Adipocyte (in vitro differentiated cells): Measurements from ENCODE around the gene PTPRN.

Source experiments
- DNase-seq: peaks from one replicate; pipeline ENCODE4 v3.0.0-alpha.2; 2015; ENCODE audit warnings: low read depth
- H3K27me3 ChIP-seq: replicated peaks from 2 replicates; pipeline ENCODE4 v1.7.0; 2013; ENCODE audit warnings: mild to moderate bottlenecking, low read length, moderate library complexity; ENCODE audit not compliant: control insufficient read depth, insufficient read depth
- H3K36me3 ChIP-seq: 2 replicates; pipeline ENCODE4 v1.7.0; 2013; ENCODE audit warnings: low read length, mild to moderate bottlenecking, moderate library complexity; ENCODE audit not compliant: control insufficient read depth, insufficient read depth, severe bottlenecking
- H3K4me1 ChIP-seq: 2 replicates; pipeline ENCODE4 v1.7.0; 2013; ENCODE audit warnings: mild to moderate bottlenecking, low read length, moderate library complexity; ENCODE audit not compliant: control insufficient read depth, insufficient read depth
- H3K4me3 ChIP-seq: 2 replicates; pipeline ENCODE4 v1.7.0; 2013; ENCODE audit warnings: mild to moderate bottlenecking, low read length, moderate library complexity
- H3K9ac ChIP-seq: 2 replicates; pipeline ENCODE4 v1.7.0; 2013; ENCODE audit warnings: mild to moderate bottlenecking, low read length, moderate library complexity
- H3K9me3 ChIP-seq: 2 replicates; pipeline ENCODE4 v1.7.0; 2013; ENCODE audit warnings: mild to moderate bottlenecking, low read length, moderate library complexity; ENCODE audit not compliant: control insufficient read depth

Gene PTPRN

GRCh38 chr2:219247678-219248642, 61.2 kb downstream of the PTPRN start:
- Histone ChIP-seq H3K9me3 (no peaks in the 10 kb centered on the region), H3K9ac (no peak overlapping the region), H3K4me3 (no peak overlapping the region), H3K4me1 (peaks cover 57% of the 10 kb centered on the region), H3K27me3 (no peaks in the 10 kb centered on the region), H3K36me3 (peaks cover 13% of the 10 kb centered on the region)
- DNase-seq, result no peak

DNA sequence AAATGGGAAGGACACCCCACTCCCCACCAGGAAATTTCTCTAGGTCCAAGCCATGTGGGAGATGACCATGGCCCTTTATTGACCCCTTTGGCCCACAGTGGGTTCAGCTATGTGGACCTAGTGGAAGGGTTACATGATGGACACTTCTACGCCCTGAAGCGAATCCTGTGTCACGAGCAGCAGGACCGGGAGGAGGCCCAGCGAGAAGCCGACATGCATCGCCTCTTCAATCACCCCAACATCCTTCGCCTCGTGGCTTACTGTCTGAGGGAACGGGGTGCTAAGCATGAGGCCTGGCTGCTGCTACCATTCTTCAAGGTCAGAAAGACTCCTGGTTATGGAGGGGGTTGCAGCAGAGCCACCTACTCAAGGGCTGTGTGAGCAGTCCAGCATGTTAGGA, 62.6 kb downstream of the PTPRN start:
- Histone ChIP-seq H3K4me1 (peaks cover 51% of the 10 kb centered on the region), H3K4me3 (peak overlapping the region; percentile 93), H3K27me3 (no peaks in the 10 kb centered on the region), H3K9me3 (no peaks in the 10 kb centered on the region), H3K9ac (peak overlapping the region; percentile 96), H3K36me3 (peaks cover 13% of the 10 kb centered on the region)
- DNase-seq, result no peak

DNA sequence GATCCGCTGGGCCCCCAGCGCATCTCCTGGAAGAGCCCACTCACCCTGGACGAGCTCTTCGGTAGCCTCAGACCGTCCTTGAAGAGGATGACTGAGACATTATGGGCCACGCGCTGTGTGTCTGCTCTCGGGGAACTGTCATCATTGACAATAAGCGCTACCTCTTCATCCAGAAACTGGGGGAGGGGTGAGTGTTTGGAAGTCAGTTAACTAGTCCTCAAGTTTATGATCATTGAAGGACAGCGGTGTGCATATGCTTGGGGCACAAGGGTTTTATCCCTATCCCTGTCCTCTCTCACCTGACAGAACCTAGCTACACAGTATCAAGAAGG, 63.3 kb downstream of the PTPRN start:
- Histone ChIP-seq H3K9me3 (no peaks in the 10 kb centered on the region), H3K27me3 (no peaks in the 10 kb centered on the region), H3K9ac (peak overlapping the region; percentile 96), H3K4me3 (peak overlapping the region; percentile 93), H3K36me3 (peaks cover 13% of the 10 kb centered on the region), H3K4me1 (peaks cover 50% of the 10 kb centered on the region)
- no peak for DNase-seq

DNA sequence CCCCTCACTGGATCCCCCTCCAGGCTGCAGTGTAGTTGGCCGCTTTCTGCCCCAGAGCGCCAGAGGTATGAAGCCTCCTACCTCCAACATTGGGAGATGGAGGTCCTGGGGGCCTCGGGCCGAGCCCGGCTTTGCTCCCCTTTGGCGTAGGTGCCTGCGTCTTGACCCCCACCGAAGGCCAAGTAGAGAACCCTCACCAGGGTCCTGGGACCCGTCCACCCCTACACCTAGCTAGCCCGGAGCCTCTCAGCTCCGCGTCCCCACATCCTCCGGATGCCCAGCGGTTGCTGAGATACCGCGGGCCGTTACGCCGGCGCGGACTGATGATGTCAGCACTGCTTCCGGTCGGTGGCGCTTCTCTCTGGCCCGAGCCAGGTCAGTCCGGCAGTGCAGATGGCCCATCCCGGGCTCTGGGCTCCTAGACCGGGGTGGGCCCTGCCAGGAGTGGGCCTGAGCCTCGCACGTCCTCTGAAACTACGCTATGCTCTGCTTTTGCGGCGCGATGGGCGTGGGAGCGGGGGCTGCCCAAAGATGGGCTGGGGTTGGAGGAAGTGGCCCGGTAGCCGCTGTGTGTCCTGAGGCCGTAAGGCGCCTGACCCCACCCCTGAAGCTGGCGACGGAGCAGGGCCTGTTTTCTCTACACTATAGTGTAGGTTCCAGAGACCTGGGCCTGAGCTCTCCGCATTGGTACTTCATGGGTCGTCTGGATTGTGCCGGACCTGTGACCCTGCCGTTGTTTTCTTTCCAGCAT, 63.9 kb downstream of the PTPRN start, which contains the start of the genes GLB1L and STK16:
GLB1L (minus strand) TSS at position 297 of the 751 bp plus-strand sequence. CDS start 1,871 bp downstream, outside the sequence.
STK16 (plus strand) TSS at position 332 of the 751 bp plus-strand sequence. CDS start 521 bp downstream, outside the sequence.
- H3K36me3 ChIP-seq, result peaks cover 11% of the 10 kb centered on the region
- peak within 1 kb of the TSS; percentile 93 for H3K4me3 ChIP-seq
- DNase-seq, result peak; percentile 97

DNA sequence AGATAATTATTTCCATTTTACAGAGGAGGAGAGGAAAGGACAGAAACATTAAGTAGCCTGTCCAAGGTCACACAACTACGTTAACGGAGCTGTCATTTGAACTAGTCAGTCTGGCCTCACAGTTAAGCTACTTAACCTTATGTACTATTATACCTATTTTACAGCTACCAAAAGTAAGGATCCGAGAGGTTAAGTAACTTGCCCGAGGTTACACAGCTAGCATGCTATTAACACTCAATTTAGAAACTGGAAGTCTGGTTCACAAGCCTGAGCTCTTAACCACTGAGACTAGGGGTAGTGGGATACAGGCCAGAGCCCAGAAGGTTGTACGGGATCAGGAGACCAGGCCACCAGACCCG, 64.4 kb downstream of the PTPRN start:
- Histone ChIP-seq H3K27me3 (no peaks in the 10 kb centered on the region), H3K4me3 (peak overlapping the region; percentile 93), H3K9me3 (no peaks in the 10 kb centered on the region), H3K36me3 (peaks cover 14% of the 10 kb centered on the region), H3K9ac (peak overlapping the region; percentile 96), H3K4me1 (peaks cover 40% of the 10 kb centered on the region)
- no peak for DNase-seq

More for the DNA sequence above, 63.9 kb downstream of the PTPRN start, which contains the start of the genes GLB1L and STK16:
- peaks cover 45% of the 10 kb centered on the region for H3K4me1 ChIP-seq
- H3K9ac ChIP-seq, result peak within 1 kb of the TSS; percentile 96
- no peaks in the 10 kb centered on the region for H3K27me3 ChIP-seq
- no peaks in the 10 kb centered on the region for H3K9me3 ChIP-seq

- peak overlapping the region; percentile 72 for H3K9ac ChIP-seq
- peaks cover 21% of the 10 kb centered on the region for H3K36me3 ChIP-seq
- peaks cover 28% of the 10 kb centered on the region for H3K4me1 ChIP-seq
Measured at GRCh38 chr2:219243291-219243761, 65.9 kb downstream of the PTPRN start.

More at GRCh38 chr2:219243291-219243761, 65.9 kb downstream of the PTPRN start:
- Histone ChIP-seq H3K9me3 (no peaks in the 10 kb centered on the region), H3K4me3 (peak overlapping the region; percentile 67), H3K27me3 (no peaks in the 10 kb centered on the region)
- no peak for DNase-seq
